Nephron (organoid): ENCODE measurements around the gene RPS6KA4.

Experiments used
- H3K27ac Mint-ChIP-seq, 3 experiments: 2 replicates each; pipeline ENCODE4 v1.8.0; 2020; ENCODE audit warnings: mixed read lengths in 3 of 3, mild to moderate bottlenecking in 2 of 3, moderate library complexity in 1 of 3
- H3K27me3 Mint-ChIP-seq: 2 replicates; pipeline ENCODE4 v1.8.0; 2021; ENCODE audit warnings: low read depth, mild to moderate bottlenecking, moderate library complexity, mixed read lengths
- H3K36me3 Mint-ChIP-seq: 2 replicates; pipeline ENCODE4 v1.8.0; 2020; ENCODE audit warnings: low read depth, mixed read lengths
- H3K4me1 Mint-ChIP-seq: 2 replicates; pipeline ENCODE4 v1.8.0; 2020; ENCODE audit warnings: mixed read lengths
- H3K4me3 Mint-ChIP-seq, 3 experiments: 2 replicates each; pipeline ENCODE4 v1.8.0; 2020; ENCODE audit warnings: mild to moderate bottlenecking in 3 of 3, mixed read lengths in 3 of 3, moderate library complexity in 2 of 3
- H3K9me3 Mint-ChIP-seq: 2 replicates; pipeline ENCODE4 v1.8.0; 2020; ENCODE audit warnings: mixed read lengths
- CTCF ChIP-seq, 3 experiments: fragments of 200-600 bp; sonication (generic); IDR thresholded peaks; one replicate each; pipeline ENCODE4 v1.5.0; 2021; ENCODE audit warnings: antibody characterized with exemption in 3 of 3; ENCODE audit not compliant: unreplicated experiment in 3 of 3

RPS6KA4 gene

GRCh38 chr11:64400667-64401066, 41.7 kb downstream of the RPS6KA4 start:
- Mint-ChIP-seq H3K9me3 (peaks cover 15% of the 10 kb centered on the region), H3K4me3 (no peak overlapping the region), H3K27ac (peak overlapping the region in 1 of 3 experiments; percentile 46), H3K27me3 (peaks cover 14% of the 10 kb centered on the region), H3K36me3 (peaks cover 4% of the 10 kb centered on the region), H3K4me1 (peaks cover 42% of the 10 kb centered on the region)
- no peak for TF ChIP-seq CTCF (IDR thresholded peaks at IDR 0.05; ENCODE audit: unreplicated experiment in 3 of 3)

- Mint-ChIP-seq H3K4me3 (no peak overlapping the region), H3K36me3 (peaks cover 4% of the 10 kb centered on the region), H3K4me1 (peaks cover 43% of the 10 kb centered on the region), H3K9me3 (peaks cover 15% of the 10 kb centered on the region), H3K27me3 (peaks cover 14% of the 10 kb centered on the region), H3K27ac (no peak overlapping the region)
- TF ChIP-seq CTCF (IDR thresholded peaks at IDR 0.05; ENCODE audit: unreplicated experiment in 3 of 3) = no peak
Measured at GRCh38 chr11:64401775-64402174, 42.8 kb downstream of the RPS6KA4 start.

DNA sequence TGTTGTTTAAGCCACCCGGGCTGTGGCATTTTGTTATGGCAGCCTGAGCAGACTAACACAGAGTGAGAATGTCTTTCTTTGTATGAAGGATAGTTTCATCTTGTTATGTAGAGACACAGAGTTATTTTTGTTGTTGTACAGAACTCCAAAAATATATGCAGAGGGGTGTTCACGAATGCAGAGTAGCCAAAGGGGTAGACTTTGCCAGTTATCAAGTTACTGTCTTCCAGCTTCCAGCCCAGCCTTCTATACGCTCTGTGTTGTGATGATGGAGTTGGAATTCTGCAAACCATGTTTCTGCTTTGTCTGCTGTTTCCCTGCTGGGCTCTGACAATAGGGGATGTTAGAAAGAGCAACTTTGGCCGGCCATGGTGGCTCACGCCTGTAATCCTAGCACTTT, 44.1 kb downstream of the RPS6KA4 start:
- Mint-ChIP-seq H3K4me3 (peak overlapping the region in 1 of 3 experiments; percentile 23), H3K27me3 (peaks cover 14% of the 10 kb centered on the region), H3K36me3 (peaks cover 4% of the 10 kb centered on the region), H3K9me3 (peaks cover 15% of the 10 kb centered on the region), H3K4me1 (peaks cover 44% of the 10 kb centered on the region), H3K27ac (peak overlapping the region; percentile 21 to 68 (median 36))
- TF ChIP-seq CTCF (IDR thresholded peaks at IDR 0.05; ENCODE audit: unreplicated experiment in 3 of 3) = no peak

DNA sequence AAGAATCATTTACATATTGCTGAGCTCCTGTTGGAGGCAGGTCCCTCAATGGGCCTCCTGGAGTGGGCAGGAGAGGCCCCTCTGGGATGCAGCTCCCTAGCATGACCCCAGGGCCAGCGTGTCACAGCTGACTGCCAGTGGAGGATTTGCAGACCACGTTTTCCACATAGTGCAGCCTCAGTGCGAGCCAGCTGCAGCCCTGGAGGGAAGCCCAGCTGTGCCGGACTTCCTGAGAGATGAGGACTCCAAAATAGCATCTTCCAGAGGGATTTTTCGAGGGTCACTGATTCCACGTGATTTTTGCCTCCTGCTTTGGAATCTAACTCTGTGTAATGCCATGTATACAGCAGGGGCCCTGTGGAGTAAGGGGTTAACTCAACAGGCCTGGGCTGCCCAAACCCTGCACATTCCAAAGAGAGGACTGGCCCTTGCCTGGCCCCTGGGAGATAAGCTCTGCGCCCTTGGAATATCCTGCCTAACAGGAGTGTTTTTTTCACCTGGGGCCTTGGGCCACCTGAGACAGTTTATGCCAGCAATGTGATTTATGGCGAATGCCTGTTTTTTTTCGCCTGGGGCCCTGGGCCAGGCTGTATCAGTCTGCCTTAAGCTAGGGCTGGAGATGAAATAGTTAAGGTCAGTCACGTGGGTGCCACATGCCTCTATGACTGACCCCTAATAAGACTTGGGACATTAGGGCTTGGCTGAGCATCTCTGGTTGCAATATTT, 47.4 kb downstream of the RPS6KA4 start:
- peaks cover 4% of the 10 kb centered on the region for H3K36me3 Mint-ChIP-seq
- peak overlapping the region; percentile 84 to 88 (median 88) for H3K27ac Mint-ChIP-seq
- peak overlapping the region in 2 of 3 experiments; percentile 2 to 32 for H3K4me3 Mint-ChIP-seq
- no peak for TF ChIP-seq CTCF (IDR thresholded peaks at IDR 0.05; ENCODE audit: unreplicated experiment in 3 of 3)
- H3K9me3 Mint-ChIP-seq = peaks cover 12% of the 10 kb centered on the region
- H3K27me3 Mint-ChIP-seq = peaks cover 5% of the 10 kb centered on the region
- H3K4me1 Mint-ChIP-seq = peaks cover 58% of the 10 kb centered on the region

DNA sequence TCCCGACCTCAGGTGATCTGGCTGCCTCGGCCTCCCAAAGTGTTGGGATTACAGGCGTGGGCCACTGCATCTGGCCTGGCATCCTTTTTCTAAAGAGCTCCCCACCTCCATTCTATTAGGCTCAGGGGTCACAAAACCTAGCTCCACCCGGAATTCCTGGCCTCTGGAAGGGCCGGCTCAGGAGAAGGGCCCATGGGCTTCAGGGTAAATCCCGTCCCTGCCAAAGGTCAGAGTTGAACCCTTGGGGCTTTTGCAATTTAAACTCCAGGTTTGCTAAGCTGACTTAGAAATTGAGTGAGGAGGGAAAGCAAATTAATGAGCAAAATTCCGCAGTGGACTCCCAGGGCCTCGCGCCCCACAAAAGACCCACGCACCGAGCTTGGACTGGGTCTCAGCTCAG, 48.3 kb downstream of the RPS6KA4 start:
- Mint-ChIP-seq H3K27me3 (peaks cover 5% of the 10 kb centered on the region), H3K9me3 (peaks cover 12% of the 10 kb centered on the region), H3K4me3 (peak overlapping the region in 1 of 3 experiments; percentile 24), H3K27ac (peak overlapping the region; percentile 56 to 84 (median 78)), H3K4me1 (peaks cover 58% of the 10 kb centered on the region), H3K36me3 (peaks cover 4% of the 10 kb centered on the region)
- TF ChIP-seq CTCF (IDR thresholded peaks at IDR 0.05; ENCODE audit: unreplicated experiment in 3 of 3) = no peak

- peaks cover 12% of the 10 kb centered on the region for H3K9me3 Mint-ChIP-seq
- H3K27me3 Mint-ChIP-seq = peaks cover 5% of the 10 kb centered on the region
- H3K4me3 Mint-ChIP-seq = peak overlapping the region in 2 of 3 experiments; percentile 21 to 24
- H3K36me3 Mint-ChIP-seq = peaks cover 4% of the 10 kb centered on the region
- H3K4me1 Mint-ChIP-seq = peaks cover 55% of the 10 kb centered on the region
- peak overlapping the region; percentile 56 to 82 (median 78) for H3K27ac Mint-ChIP-seq
- TF ChIP-seq CTCF (IDR thresholded peaks at IDR 0.05; ENCODE audit: unreplicated experiment in 3 of 3) = no peak
Measured at GRCh38 chr11:64407630-64408029, 48.7 kb downstream of the RPS6KA4 start.
